HG02870 (cell line): Measurements from ENCODE around the gene MT1F.
A peak's percentile ranks its signal among the peaks of the same experiment; 100 is the strongest.
"Not testable (repeated sequence)": the region's sequence is repeated elsewhere in the genome, so short reads cannot be mapped to it uniquely, and the experiment has no call there.

Source experiments
- ATAC-seq: cut with Tn5 transposase; IDR thresholded peaks from one replicate; pipeline ENCODE4 v1.9.1; 2021; ENCODE audit warnings: mild to moderate bottlenecking, moderate library complexity; ENCODE audit not compliant: unreplicated experiment

Gene MT1F

GRCh38 chr16:56669840-56670619 is 12.3 kb downstream of the MT1F start:
- no peak for ATAC-seq

- no peak for ATAC-seq
Measured at GRCh38 chr16:56670620-56670934, 12.8 kb downstream of the MT1F start.

GRCh38 chr16:56671691-56672090 is 13.9 kb downstream of the MT1F start:
- not testable (repeated sequence) for ATAC-seq

GRCh38 chr16:56672171-56672570 is 14.4 kb downstream of the MT1F start:
- not testable (repeated sequence) for ATAC-seq

GRCh38 chr16:56672761-56673536 is 15.2 kb downstream of the MT1F start:
- no peak for ATAC-seq

GRCh38 chr16:56673921-56674320 is 16.2 kb downstream of the MT1F start:
- ATAC-seq, result no peak

- ATAC-seq, result not testable (repeated sequence)
Measured at GRCh38 chr16:56674570-56674969, 16.8 kb downstream of the MT1F start.

GRCh38 chr16:56675685-56676210 is 18.0 kb downstream of the MT1F start:
- ATAC-seq, result no peak

GRCh38 chr16:56677474-56677873 is 19.7 kb downstream of the MT1F start:
- no peak for ATAC-seq

- no peak for ATAC-seq
Measured at GRCh38 chr16:56679078-56679730, 21.4 kb downstream of the MT1F start.

- no peak for ATAC-seq
Measured at GRCh38 chr16:56679818-56680217, 22.1 kb downstream of the MT1F start.

- peak; percentile 97 for ATAC-seq
Measured at GRCh38 chr16:56681939-56682702, 24.4 kb downstream of the MT1F start, which contains the start of gene MT1X. Gene MT1X, plus strand, starts transcription at chr16:56682470. Its CDS starts 71 bp downstream, at chr16:56682541.

- peak; percentile 3 for ATAC-seq
Measured at GRCh38 chr16:56682703-56683397, 25.1 kb downstream of the MT1F start.

GRCh38 chr16:56683424-56684172 is 25.8 kb downstream of the MT1F start:
- ATAC-seq, result no peak

GRCh38 chr16:56684256-56684925 is 26.6 kb downstream of the MT1F start:
- ATAC-seq, result no peak

- no peak for ATAC-seq
Measured at GRCh38 chr16:56684926-56685590, 27.3 kb downstream of the MT1F start.

GRCh38 chr16:56686758-56687157 is 29.0 kb downstream of the MT1F start:
- no peak for ATAC-seq

- ATAC-seq, result no peak
Measured at GRCh38 chr16:56688762-56689161, 31.0 kb downstream of the MT1F start.
